ENCODE measurements around the gene CISD3.

DNA sequence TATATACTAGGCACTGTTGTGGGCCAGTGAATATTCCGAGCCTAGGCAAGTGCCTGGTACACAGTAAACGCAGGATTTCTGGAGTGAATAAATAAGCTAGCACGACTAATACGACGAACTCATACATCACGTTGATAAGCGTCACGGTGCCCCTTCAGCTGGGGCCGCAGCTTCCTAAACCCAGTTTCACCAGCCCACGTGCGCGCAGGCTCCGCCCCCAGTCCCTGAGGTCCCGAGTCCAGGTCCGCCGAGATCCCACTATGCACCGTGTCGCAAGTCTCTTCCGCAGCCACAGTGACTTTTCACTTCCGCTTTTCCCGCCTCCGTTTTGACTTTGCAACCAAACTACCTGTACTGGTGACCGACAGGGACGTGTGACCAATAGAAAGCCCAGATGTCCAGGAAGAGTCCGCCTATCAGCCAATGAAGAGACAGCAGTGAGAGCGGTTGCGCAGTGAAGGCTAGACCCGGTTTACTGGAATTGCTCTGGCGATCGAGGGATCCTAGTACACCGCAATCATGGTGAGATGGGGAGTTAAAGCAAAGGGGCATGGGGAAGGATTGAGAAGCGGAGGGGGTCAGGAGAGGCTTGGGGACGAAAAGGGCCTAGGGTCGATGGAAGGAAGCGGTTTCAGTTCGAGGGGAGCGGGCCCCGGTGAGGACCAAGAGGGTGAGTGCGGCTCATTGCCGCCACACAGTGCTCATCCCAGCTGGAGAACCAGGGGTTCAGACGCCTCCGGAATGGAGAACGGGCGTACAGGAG lies 22.3 kb downstream of the CISD3 start, which contains the start of gene PSMB3:
- TF ChIP-seq, protein P1, sequence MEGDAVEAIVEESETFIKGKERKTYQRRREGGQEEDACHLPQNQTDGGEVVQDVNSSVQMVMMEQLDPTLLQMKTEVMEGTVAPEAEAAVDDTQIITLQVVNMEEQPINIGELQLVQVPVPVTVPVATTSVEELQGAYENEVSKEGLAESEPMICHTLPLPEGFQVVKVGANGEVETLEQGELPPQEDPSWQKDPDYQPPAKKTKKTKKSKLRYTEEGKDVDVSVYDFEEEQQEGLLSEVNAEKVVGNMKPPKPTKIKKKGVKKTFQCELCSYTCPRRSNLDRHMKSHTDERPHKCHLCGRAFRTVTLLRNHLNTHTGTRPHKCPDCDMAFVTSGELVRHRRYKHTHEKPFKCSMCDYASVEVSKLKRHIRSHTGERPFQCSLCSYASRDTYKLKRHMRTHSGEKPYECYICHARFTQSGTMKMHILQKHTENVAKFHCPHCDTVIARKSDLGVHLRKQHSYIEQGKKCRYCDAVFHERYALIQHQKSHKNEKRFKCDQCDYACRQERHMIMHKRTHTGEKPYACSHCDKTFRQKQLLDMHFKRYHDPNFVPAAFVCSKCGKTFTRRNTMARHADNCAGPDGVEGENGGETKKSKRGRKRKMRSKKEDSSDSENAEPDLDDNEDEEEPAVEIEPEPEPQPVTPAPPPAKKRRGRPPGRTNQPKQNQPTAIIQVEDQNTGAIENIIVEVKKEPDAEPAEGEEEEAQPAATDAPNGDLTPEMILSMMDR (IDR thresholded peaks at IDR 0.05; ENCODE audit: low read depth, low read length, missing input control) = no peak
- TF ChIP-seq SP1 (IDR thresholded peaks at IDR 0.05) (peak; percentile 96), RXRA (IDR thresholded peaks at IDR 0.05) (peak; percentile 43 to 53)

All from liver (tissue), 3 donors.